DOHH2 (cell line): Measurements from ENCODE around the gene SGTA.
"Not testable (repeated sequence)": the region's sequence is repeated elsewhere in the genome, so short reads cannot be mapped to it uniquely, and the experiment has no call there.

Experiments used
- H3F3A ChIP-seq: fragments of 200-600 bp; sonication (generic), shearing (Covaris generic); 2 replicates; pipeline ENCODE4 v1.6.0; 2016; ENCODE audit warnings: antibody characterized with exemption, mild to moderate bottlenecking; ENCODE audit not compliant: control insufficient read depth, insufficient read depth
- H3K27ac ChIP-seq: fragments of 200-600 bp; sonication (generic); 2 replicates; pipeline ENCODE4 v1.5.1; 2014; ENCODE audit warnings: low read depth, mild to moderate bottlenecking, low read length, moderate library complexity
- H3K27me3 ChIP-seq: fragments of 200-600 bp; sonication (generic); 2 replicates; pipeline ENCODE4 v1.6.1; 2014; ENCODE audit warnings: mild to moderate bottlenecking, low read length, mixed read lengths; ENCODE audit not compliant: control insufficient read depth
- H3K36me3 ChIP-seq: fragments of 200-600 bp; sonication (generic); 2 replicates; pipeline ENCODE4 v1.6.1; 2014; ENCODE audit warnings: mild to moderate bottlenecking, low read length, moderate library complexity, mixed read lengths; ENCODE audit not compliant: control insufficient read depth
- H3K4me1 ChIP-seq: fragments of 200-600 bp; sonication (generic); 2 replicates; pipeline ENCODE4 v1.6.1; 2014; ENCODE audit warnings: mild to moderate bottlenecking, low read length, mixed read lengths; ENCODE audit not compliant: control insufficient read depth
- H3K4me2 ChIP-seq: fragments of 200-600 bp; sonication (generic); 2 replicates; pipeline ENCODE4 v1.6.0; 2014; ENCODE audit warnings: mild to moderate bottlenecking, low read length, moderate library complexity
- H3K4me3 ChIP-seq: fragments of 200-600 bp; sonication (generic); 2 replicates; pipeline ENCODE4 v1.5.1; 2014; ENCODE audit warnings: mild to moderate bottlenecking, low read length, mixed read lengths
- H3K79me2 ChIP-seq: fragments of 200-600 bp; sonication (generic); 2 replicates; pipeline ENCODE4 v1.6.1; 2014; ENCODE audit warnings: mild to moderate bottlenecking, low read length, mixed read lengths; ENCODE audit not compliant: control insufficient read depth
- H3K9me2 ChIP-seq: fragments of 200-600 bp; sonication (generic); replicated peaks from 2 replicates; pipeline ENCODE4 v1.6.1; 2014; ENCODE audit warnings: mild to moderate bottlenecking, low read length, mixed read lengths; ENCODE audit not compliant: control insufficient read depth
- H3K9me3 ChIP-seq: fragments of 200-600 bp; sonication (generic); 2 replicates; pipeline ENCODE4 v1.6.1; 2014; ENCODE audit warnings: antibody characterized with exemption, low read length, mixed read lengths; ENCODE audit not compliant: control insufficient read depth, insufficient read depth
- H4K20me1 ChIP-seq: fragments of 200-600 bp; sonication (generic); 2 replicates; pipeline ENCODE4 v1.6.0; 2014; ENCODE audit warnings: low read depth, mild to moderate bottlenecking, antibody characterized with exemption, low read length, moderate library complexity; ENCODE audit not compliant: control insufficient read depth, insufficient read depth
- EZH2phosphoT487 ChIP-seq: fragments of 200-600 bp; sonication (generic); IDR thresholded peaks from 2 replicates; pipeline ENCODE4 v1.6.1; 2017; ENCODE audit warnings: borderline replicate concordance, mild to moderate bottlenecking, antibody characterized with exemption, low read length, moderate library complexity, mixed read lengths
- TF ChIP-seq, protein P1 (sequence below): fragments of 200-600 bp; sonication (generic); IDR thresholded peaks from one replicate; pipeline ENCODE4 v1.5.1; 2014; ENCODE audit warnings: antibody characterized with exemption, mild to moderate bottlenecking, low read depth, low read length; ENCODE audit not compliant: poor library complexity, severe bottlenecking

The SGTA gene

DNA sequence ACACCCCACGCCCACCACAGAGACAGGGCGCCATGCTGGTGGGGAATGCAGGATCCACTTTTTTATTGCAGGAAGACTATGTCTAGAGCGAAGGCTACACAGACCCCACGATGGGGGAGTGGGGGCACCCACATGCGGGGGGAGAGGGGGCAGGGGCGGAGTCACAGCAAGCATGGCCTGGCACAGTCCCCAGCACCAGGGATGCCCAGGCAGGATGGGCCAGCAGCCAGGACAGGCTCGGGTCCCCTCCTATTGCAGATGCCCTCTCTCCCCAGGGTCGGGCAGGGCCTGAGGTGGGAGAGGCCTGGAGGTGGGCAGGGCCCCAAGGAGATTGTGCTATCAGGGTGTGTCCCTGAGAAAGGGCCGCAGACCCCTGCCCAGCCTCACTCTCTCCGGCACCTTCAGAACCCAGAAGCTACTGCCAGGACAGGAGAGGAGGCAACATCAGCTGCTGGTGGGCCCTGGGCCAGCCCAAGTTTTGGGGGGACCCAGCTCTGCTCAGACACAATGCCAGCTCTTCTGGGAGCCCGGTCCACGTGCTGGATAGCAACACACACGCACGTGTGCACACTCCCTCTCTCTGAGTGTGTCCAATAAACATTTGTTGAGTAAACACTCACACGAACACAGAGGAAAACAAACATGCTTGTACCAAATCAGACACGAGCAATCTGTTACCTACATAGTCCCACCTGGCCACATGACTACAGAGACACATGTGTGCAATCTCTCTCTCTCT is 68.4 kb downstream of the SGTA start:
- TF ChIP-seq EZH2phosphoT487 = no peak
- TF ChIP-seq, protein P1, sequence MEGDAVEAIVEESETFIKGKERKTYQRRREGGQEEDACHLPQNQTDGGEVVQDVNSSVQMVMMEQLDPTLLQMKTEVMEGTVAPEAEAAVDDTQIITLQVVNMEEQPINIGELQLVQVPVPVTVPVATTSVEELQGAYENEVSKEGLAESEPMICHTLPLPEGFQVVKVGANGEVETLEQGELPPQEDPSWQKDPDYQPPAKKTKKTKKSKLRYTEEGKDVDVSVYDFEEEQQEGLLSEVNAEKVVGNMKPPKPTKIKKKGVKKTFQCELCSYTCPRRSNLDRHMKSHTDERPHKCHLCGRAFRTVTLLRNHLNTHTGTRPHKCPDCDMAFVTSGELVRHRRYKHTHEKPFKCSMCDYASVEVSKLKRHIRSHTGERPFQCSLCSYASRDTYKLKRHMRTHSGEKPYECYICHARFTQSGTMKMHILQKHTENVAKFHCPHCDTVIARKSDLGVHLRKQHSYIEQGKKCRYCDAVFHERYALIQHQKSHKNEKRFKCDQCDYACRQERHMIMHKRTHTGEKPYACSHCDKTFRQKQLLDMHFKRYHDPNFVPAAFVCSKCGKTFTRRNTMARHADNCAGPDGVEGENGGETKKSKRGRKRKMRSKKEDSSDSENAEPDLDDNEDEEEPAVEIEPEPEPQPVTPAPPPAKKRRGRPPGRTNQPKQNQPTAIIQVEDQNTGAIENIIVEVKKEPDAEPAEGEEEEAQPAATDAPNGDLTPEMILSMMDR = no peak
- no peaks in the 10 kb centered on the region for H3K9me2 ChIP-seq
- no peak overlapping the region for H3K4me3 ChIP-seq
- no peaks in the 10 kb centered on the region for H4K20me1 ChIP-seq
- no peak overlapping the region for H3K4me2 ChIP-seq
- H3K79me2 ChIP-seq = no peaks in the 10 kb centered on the region
- peaks cover 16% of the 10 kb centered on the region for H3F3A ChIP-seq
- peaks cover 10% of the 10 kb centered on the region; the same call in 1 of the 2 replicates for H3K9me3 ChIP-seq
- H3K36me3 ChIP-seq = peaks cover 8% of the 10 kb centered on the region
- no peaks in the 10 kb centered on the region for H3K27me3 ChIP-seq
- H3K4me1 ChIP-seq = peaks cover 41% of the 10 kb centered on the region
- H3K27ac ChIP-seq = no peak overlapping the region

DNA sequence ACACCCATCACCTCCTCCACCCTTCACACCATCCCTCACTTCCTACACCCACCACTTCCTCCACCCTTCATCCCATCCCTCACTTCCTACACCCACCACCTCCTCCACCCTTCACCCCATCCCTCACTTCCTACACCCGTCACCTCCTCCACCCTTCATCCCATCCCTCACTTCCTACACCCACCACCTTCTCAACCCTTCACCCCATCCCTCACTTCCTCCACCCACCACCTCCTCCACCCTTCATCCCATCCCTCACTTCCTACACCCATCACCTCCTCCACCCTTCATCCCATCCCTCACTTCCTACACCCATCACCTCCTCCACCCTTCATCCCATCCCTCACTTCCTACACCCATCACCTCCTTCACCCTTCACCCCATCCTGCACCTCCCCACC is 69.0 kb downstream of the SGTA start:
- H3K4me2 ChIP-seq, H3K79me2 ChIP-seq, H3K9me2 ChIP-seq, H3K27me3 ChIP-seq, H3K27ac ChIP-seq, H3K4me3 ChIP-seq, H4K20me1 ChIP-seq, H3K36me3 ChIP-seq: not testable (repeated sequence)
- Histone ChIP-seq H3F3A (peaks cover 17% of the 10 kb centered on the region), H3K9me3 (peaks cover 10% of the 10 kb centered on the region; the same call in 1 of the 2 replicates), H3K4me1 (peaks cover 41% of the 10 kb centered on the region)

DNA sequence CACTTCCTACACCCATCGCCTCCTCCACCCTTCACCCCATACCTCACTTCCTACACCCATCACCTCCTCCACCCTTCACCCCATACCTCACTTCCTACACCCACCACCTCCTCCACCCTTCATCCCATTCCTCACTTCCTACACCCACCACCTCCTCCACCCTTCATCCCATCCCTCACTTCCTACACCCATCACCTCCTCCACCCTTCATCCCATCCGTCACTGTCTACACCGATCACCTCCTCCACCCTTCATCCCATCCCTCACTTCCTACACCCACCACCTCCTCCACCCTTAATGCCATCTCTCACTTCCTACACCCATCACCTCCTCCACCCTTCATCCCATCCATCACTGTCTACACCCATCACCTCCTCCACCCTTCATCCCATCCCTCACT is 69.9 kb downstream of the SGTA start:
- not testable (repeated sequence) for H3K4me3 ChIP-seq, H3K9me2 ChIP-seq, H3K36me3 ChIP-seq, H3K4me2 ChIP-seq, H4K20me1 ChIP-seq, H3K27me3 ChIP-seq, H3K27ac ChIP-seq, H3K79me2 ChIP-seq
- H3K4me1 ChIP-seq = peaks cover 38% of the 10 kb centered on the region
- peaks cover 10% of the 10 kb centered on the region; the same call in 1 of the 2 replicates for H3K9me3 ChIP-seq
- peaks cover 21% of the 10 kb centered on the region for H3F3A ChIP-seq

DNA sequence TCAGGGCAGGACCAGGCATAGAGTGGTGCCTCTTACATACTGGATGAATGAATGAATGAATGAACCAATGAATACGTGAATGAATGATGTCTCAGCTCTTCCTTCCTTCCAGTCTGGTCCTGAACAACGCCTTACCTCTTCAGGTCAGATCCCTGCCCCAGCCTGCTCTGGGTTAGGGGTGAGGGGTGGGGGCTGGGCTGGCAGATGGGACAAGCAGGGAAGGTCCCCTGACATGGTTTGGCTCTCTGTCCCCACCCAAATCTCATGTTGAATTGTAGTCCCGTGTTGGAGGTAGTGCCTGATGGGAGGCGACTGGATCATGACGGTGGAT is 71.2 kb downstream of the SGTA start:
- TF ChIP-seq EZH2phosphoT487 = no peak
- TF ChIP-seq, protein P1 = no peak
- Histone ChIP-seq H3K79me2 (no peaks in the 10 kb centered on the region), H3K4me3 (no peak overlapping the region), H4K20me1 (no peaks in the 10 kb centered on the region), H3K9me3 (peaks cover 10% of the 10 kb centered on the region; the same call in 1 of the 2 replicates), H3K4me1 (peaks cover 38% of the 10 kb centered on the region), H3F3A (peaks cover 21% of the 10 kb centered on the region), H3K4me2 (peak overlapping the region; percentile 86), H3K36me3 (peaks cover 8% of the 10 kb centered on the region), H3K27me3 (no peaks in the 10 kb centered on the region), H3K27ac (peak overlapping the region; percentile 88), H3K9me2 (no peaks in the 10 kb centered on the region)
